ENCODE results near the gene AGT.

The AGT gene

DNA sequence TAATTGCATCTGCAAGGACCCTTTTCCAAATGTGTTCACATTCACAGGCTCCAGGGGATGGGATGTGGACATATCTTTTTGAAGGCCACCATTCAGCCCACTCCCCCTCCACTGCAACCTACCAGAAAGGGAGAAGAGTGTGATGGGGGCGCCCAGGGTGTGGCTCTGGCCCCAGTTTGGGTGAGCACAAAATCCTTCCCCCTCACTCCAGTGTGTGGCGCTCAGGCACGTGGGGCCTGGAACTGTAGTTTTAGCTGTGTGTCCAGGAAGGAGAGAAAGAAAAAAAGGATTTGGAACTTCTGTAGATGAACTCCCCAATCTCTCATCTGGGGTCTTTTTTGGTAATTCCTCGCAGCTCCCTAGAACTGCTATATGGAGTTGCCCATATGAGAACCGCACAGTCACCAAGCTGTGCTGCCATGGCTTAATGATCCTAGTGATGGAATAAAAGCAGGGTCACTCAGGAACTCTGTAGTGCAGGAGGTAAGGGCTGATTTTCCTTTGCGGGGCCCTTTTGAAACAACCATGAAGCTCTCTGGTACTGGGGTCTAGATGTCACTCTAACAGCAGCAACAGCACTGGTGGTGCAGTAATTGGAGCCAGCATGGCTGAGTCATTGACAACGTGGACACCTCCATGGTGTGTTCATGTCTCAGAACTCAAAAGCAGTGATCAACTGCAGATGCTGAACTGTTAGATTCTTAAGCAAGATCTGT, 17.0 kb downstream of the AGT start:
- in situ Hi-C loops (cut with MboI; ENCODE audit: low pct_unique_long_range_greater_than_20kb, low sequenced_read_pairs), result no loop called here
- no peak for DNase-seq

DNA sequence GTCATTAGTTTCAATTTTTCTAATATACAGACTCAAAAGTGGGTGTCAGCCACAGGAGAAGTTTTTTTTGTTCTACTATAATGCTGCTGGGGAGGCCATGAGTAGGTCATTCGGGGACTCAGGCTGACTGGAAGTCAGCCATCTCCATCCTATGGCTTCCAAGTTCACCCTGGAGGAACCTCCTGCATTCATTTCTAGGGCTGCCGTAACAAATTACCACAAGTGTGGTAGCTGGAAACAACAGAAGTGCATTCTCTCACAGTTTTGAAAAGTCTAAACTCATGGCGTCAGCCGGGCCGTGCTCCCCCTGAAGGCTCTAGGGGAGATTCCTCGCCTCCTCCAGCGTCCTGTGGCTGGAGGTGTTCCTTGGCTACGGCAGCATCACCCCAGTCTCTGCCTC, 17.7 kb downstream of the AGT start:
- in situ Hi-C loops (cut with MboI; ENCODE audit: low pct_unique_long_range_greater_than_20kb, low sequenced_read_pairs), result no loop called here

DNA sequence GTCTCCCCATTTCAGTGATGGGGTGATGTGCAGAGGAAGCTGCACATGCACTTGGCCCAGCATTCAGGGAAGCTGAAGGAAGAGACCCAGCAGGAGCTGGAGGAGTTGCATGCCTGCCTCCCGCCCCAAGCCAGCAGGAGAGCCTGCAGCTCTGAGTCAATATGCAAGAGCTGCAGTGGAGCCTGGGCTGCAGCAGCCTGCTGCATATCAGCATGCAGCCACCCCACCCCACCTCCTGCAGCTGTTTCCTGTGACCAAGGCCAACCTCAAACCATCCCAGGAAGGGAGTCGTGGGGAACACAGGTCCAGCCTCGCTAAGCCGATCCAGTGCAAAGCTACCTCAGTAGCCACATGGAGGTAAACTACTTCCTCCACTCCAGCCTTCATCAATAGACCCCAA, 18.9 kb downstream of the AGT start:
- in situ Hi-C loops (cut with MboI; ENCODE audit: low pct_unique_long_range_greater_than_20kb, low sequenced_read_pairs), result no loop called here
- DNase-seq, result no peak

More for the DNA sequence above, 17.7 kb downstream of the AGT start:
- DNase-seq, result no peak

DNA sequence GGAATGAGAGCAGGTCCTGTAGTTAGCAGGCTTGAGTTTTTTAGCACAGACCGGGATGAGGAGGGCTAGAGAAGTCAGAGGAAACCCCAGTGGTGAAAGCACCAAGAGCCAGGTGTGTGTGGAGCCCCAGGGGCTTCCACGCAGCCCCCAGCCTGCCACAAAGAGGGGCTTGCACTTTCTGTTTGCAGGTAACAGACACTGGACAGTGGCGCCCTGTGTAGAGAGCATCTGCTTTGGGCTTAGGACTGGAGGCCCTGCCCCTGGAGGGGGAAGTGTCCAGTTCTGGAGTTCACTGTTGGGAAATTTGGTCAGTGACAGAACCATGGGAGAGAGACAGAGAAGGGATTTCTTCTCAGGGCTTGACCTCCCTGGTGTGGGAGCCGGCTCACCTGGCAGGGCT, 19.5 kb downstream of the AGT start:
- no peak for DNase-seq
- in situ Hi-C loops (cut with MboI; ENCODE audit: low pct_unique_long_range_greater_than_20kb, low sequenced_read_pairs), result no loop called here

DNA sequence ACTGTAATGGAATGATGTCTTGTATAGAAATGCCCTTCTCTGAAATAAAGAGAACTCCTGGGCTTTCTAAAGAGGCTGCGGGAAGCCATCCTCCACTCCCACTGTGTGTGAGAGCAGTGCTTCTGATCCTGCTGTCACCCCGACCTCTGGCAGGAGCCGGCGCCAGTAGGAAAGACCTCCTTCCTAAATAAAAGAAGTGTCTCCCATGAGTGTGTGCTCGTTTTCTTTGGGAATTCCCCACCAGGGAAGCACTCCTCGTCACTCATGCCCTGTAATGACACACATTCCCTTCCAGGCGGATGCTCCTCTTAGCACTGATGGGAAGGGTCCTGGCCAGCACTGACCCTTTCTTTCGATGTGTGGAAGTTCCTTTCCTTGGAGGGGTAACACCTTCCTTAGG, 20.1 kb downstream of the AGT start:
- in situ Hi-C loops (cut with MboI; ENCODE audit: low pct_unique_long_range_greater_than_20kb, low sequenced_read_pairs), result no loop called here
- no peak for DNase-seq

DNA sequence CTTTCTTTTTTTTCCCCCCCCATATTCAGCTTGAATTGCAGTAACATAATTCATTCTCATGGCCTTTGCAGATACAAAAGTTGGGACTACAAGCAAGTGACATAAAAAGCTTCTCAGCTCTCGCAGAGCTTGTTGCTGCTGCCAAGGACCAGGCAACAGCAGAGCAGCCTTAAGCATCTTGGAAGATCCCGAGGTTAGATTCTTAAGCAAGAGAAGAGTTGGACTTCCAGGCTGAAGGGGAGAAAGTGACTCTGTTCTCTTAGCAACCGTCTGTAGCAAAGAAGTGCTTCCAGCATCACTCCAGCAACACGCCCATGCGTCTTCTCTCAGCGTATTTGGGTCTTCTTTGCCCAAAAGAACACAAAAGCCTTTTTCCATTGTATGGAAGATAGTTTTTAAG, 20.7 kb downstream of the AGT start:
- in situ Hi-C loops (cut with MboI; ENCODE audit: low pct_unique_long_range_greater_than_20kb, low sequenced_read_pairs), result no loop called here
- DNase-seq, result no peak

DNA sequence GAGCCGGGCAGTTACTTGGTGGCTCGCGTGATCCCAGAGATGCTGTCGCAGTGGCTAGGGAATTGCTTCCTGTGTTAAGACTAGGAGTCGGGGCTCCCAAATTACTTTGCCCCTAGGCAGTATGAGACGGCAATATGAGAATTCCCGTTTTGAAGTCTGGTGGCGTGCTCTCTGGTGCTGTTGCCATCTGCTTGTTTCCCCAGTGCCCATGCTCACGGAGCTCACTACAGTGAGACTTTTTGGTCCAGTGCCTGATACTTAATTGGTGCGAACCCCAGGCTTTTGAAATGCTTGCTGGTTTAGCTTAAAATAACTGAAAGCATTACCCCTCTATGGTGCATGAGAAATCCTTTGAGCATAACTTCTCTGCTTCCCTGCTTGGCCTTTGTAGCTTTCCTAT, 22.3 kb downstream of the AGT start:
- DNase-seq, result no peak
- in situ Hi-C loops (cut with MboI; ENCODE audit: low pct_unique_long_range_greater_than_20kb, low sequenced_read_pairs), result no loop called here

DNA sequence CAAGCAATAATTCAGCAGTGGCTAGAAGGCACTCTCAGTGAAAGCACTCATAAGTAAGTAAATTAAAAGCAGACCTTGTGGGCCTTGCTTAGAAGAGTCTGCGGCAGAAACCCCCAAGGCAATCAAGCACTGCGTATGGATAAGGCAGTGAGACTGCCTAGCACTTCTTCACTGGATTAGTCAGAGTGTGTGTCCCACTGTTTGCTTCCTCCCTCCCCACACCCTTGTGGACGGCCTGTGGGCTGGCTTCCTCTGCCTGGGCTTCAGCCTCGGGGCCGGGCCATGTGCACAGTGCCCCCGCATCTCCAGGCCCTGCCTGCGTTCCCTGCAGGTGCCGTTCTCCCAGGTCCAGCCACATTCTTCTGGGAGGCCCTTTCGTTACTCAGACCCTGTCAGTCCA, 23.8 kb downstream of the AGT start:
- in situ Hi-C loops (cut with MboI; ENCODE audit: low pct_unique_long_range_greater_than_20kb, low sequenced_read_pairs), result no loop called here
- DNase-seq, result no peak

DNA sequence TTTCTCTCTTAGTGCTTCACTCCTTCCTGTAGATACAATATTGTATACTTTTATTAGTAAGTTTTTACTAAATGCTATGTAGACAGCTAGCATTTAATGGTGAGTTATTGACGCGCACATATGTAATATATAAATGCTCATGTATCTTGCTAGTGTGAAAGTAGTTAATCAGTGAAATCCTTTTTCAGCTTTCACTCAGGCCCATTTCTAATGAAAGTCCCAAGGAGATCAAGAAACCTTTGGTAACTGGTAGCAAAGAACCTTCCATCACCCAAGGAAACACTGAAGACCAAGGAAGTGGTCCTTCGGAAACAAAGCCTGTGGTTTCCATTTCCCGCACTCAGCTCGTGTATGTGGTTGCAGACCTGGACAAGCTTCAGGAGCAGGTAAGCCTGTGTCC, 27.2 kb downstream of the AGT start:
- DNase-seq, result no peak
- in situ Hi-C loops (cut with MboI; ENCODE audit: low pct_unique_long_range_greater_than_20kb, low sequenced_read_pairs), result no loop called here

DNA sequence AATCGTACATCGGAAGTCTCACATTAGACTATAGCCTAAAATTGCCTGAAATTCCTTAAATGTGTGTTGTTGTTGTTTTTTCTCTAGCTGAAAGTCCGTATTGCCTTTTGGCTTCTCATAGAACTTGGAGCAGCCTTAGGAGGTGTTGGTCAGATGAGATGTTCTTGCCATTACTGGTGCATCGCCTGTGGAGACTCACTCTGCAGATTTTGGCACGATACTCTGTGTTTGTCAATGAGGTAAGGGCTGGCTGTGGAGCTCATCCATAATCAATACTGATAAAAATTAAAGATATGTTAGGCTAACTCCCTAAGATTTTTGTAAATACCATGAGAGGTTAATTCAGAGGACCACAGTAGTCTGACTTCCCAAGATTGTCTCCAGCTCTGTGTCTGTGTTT, 28.9 kb downstream of the AGT start:
- in situ Hi-C loops (cut with MboI; ENCODE audit: low pct_unique_long_range_greater_than_20kb, low sequenced_read_pairs), result no loop called here

DNA sequence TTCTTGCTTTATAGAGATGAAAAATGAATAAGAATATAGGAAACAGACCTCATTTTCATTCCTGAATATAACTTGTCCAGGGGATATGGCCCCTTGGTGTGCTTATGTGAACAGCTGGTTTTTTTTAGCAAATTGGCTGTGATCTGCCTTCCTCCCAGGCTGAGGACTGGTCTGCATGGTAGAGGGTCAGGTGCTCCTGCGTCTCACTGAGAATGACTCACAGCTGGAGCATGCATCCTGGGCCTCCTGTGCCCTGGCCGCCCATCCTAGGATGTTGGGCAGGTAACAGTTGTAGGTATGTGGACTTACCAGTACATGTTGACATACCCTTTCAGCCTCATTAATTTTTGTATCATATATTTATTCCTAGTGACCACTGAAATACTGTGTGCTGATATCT, 29.8 kb downstream of the AGT start:
- DNase-seq, result no peak
- in situ Hi-C loops (cut with MboI; ENCODE audit: low pct_unique_long_range_greater_than_20kb, low sequenced_read_pairs), result no loop called here

More for the DNA sequence above, 28.9 kb downstream of the AGT start:
- no peak for DNase-seq

DNA sequence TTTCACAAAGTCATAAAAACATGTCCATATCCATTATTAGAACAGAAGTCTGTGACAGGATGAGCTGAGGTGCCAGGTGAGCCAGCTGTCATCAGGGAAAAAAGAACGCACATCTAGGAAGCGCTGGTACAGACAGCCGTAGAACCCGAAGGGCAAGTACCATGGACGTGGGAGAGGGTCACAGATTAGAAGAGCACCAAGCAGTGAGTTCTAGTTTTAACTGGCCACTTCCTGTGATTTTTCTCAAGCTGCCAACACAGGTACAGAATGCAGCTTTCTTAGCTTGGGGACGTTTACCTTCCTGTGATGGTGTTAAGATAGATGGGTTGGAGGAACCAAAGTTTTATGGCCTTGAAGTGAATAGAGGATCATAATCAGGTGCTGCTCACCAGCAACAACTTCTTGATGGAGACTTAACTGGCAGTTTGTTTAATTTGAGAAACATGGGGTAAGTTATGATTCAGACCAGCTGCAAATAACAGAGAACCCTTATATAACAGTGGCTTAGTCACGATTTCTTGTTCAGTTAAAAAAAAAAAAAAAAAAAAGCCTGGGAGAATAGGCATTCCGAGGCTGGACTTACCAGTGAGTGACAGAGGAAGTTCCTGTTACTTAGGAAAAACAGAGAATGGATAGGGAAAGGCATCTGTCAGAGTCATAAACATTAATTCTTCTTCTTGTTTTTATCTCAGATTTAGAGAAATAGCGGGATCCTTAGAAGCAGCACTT, 30.9 kb downstream of the AGT start:
- no peak for DNase-seq
- in situ Hi-C loops (cut with MboI; ENCODE audit: low pct_unique_long_range_greater_than_20kb, low sequenced_read_pairs), result no loop called here

DNA sequence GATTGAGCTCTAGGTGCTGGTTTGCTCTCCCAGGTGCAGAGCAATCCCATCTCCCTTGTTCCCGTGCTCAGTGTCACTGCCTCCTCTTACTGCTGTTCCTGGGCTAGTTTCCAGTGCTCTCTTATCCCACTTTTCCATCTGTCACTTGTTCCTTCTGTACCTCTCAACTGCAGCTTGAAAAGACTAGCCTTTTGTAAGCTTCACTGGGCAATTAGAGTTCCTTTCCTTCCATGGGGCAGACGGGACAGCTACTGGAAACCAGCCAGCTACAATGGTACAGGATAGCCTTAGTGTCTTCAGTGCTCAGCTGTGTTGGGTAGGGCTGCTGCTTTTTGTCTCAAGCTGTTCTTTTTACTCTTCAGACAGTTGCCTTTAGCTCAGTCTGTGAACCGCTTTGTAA, 31.6 kb downstream of the AGT start:
- in situ Hi-C loops (cut with MboI; ENCODE audit: low pct_unique_long_range_greater_than_20kb, low sequenced_read_pairs), result no loop called here
- no peak for DNase-seq

DNA sequence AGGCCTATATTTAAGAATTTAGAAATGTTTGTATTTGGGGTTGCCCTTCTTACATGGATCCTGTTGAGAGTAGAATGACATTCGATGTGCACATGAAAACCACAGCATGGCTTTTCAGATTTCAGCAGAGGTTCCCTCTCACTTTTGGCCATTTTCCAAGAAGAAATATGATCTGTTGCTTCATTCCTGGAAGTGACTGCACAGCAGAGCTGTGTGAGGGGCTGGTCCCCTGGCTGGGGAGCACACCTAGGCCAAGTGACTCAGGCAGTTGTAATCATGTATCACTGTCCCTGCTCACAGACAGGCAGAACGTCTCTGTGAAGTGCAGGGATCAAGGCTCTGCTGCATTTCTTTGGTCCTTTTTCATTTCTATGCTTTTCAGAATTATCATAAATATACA, 32.3 kb downstream of the AGT start:
- DNase-seq, result peak; percentile 72
- in situ Hi-C loops (cut with MboI; ENCODE audit: low pct_unique_long_range_greater_than_20kb, low sequenced_read_pairs), result no loop called here

DNA sequence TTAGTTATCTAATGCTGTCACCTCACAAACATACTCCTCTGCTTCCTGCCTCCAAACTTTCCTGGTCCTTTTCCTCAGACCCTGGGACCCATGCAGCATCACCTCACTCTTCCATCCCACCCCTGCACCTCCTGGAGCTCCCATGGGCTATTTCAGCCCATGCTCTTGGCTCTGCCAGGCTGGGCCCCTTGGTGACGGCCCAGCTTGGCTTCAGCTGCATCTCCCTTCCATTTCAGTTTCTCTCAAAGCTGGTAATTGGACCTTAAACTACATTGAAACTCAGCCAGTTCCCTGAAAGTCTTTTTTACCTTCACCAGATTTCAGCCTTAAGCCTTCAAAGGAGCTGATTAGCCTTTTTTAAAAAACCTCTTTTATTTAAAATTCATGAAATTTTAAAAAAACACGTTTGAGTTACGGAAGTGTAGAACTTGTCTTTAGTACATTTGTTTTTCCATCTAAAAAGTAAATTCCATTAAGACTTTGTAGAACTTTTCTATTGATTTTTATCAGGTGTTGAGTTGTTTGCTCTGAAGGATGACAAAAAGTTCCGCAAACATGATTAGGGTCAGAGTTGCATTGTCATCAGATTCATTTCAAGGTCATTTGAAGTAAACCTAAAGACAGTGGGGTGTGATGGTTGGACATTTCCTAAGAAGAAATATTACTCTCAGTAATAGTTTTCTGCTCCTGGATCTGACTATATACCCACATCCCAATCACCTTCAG, 33.5 kb downstream of the AGT start:
- DNase-seq, result no peak
- in situ Hi-C loops (cut with MboI; ENCODE audit: low pct_unique_long_range_greater_than_20kb, low sequenced_read_pairs), result no loop called here

DNA sequence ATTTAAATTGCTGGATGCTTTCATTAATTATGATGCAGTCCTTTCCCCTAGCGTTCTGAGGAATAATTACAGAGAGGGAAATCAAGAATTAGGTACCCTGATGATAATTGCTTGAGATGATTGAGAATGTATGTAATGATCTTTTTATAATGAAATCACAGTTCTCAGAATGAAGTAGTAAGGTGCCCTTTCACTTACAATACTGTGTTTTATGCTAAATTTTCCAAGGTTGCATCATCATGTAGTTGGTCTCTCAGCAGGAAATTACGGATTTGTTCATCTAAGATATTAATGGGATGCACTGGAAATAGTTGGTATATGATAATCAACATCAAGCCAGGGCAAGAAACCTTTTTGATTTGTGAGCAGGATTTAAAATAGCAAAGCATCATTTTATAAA, 34.1 kb downstream of the AGT start:
- DNase-seq, result no peak
- in situ Hi-C loops (cut with MboI; ENCODE audit: low pct_unique_long_range_greater_than_20kb, low sequenced_read_pairs), result no loop called here

DNA sequence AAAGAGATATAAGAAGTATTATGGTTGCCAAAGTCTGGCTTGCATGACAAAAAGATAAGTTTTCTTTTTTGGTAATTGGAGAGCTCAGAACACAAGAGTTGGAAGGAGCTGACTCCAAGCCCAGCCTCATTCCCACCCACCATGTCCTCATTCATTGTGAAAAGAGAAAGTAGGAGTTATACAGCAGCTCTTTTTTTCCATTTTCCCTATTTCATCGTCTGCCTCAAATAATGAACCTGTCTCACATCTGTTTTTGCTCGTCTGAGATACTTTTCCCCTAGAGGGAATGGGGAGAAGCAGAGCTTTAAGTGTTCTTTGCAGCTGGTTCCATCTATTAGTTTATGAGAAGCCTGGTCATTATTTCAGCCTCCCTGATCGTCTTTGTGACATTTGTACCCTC, 34.7 kb downstream of the AGT start:
- in situ Hi-C loops (cut with MboI; ENCODE audit: low pct_unique_long_range_greater_than_20kb, low sequenced_read_pairs), result no loop called here
- no peak for DNase-seq

DNA sequence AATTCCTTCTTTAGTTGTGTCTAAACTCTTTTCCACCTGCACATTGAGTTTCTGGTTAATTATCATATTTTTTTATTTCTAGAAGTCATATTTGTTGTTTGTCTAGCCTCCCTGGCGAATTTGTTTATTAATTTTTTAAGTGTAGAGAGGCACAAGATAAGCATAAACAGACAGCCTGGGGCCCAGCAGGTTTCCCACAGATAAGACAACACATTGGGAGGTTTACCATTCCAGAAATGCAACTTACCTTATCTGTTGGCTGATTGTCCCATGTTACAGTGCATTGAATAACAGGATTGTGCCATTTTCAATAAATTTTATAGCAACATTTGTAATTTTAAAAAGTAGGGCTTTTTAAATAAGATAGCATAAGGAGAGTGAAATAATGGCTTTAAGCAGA, 36.7 kb downstream of the AGT start:
- in situ Hi-C loops (cut with MboI; ENCODE audit: low pct_unique_long_range_greater_than_20kb, low sequenced_read_pairs), result no loop called here
- no peak for DNase-seq

DNA sequence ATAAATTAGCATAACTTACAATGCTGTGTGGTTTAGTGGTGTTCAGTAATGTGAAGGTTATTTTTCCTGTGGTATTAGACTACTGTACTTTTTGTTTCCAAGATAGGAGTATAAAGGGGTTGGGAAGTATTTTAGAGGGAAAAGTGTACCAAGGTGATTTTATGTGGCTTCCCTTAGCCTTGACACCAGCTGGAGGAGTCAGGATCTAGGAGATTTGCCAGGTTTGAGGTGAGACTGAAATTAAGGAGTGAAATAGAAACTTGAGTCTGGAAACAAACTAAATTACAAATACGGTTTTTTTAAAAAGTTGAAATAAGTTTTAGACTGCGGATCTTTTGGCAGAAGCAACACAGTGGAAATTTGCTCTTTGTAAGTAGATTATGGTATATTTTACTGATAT, 39.3 kb downstream of the AGT start:
- in situ Hi-C loops (cut with MboI; ENCODE audit: low pct_unique_long_range_greater_than_20kb, low sequenced_read_pairs), result no loop called here
- DNase-seq, result no peak

DNA sequence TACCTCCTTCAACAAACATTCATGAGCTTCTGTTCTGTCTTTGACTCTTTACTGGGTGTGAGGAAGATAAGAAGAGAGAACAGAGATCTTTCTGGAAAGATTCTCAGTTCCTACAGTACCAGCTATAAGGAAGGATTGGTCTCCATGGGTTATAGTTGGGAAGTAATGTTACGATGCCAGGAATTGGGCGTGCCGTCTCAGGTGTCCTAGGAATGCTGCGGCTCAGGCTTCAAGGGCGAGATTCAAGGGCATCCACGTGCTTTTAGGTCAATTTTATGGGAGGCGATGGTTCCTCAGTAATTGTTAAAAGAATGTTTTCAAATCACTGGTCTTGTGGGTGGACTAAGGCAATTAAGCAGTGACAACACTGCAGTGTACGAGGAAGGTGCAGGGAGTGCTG, 44.4 kb downstream of the AGT start:
- in situ Hi-C loops (cut with MboI; ENCODE audit: low pct_unique_long_range_greater_than_20kb, low sequenced_read_pairs), result no loop called here
- DNase-seq, result no peak

Data from KBM-7 (cell line).